Measurements from ENCODE around the gene FANCL.
"Not testable (repeated sequence)": the region's sequence is repeated elsewhere in the genome, so short reads cannot be mapped to it uniquely, and the experiment has no call there.

Gene FANCL

DNA sequence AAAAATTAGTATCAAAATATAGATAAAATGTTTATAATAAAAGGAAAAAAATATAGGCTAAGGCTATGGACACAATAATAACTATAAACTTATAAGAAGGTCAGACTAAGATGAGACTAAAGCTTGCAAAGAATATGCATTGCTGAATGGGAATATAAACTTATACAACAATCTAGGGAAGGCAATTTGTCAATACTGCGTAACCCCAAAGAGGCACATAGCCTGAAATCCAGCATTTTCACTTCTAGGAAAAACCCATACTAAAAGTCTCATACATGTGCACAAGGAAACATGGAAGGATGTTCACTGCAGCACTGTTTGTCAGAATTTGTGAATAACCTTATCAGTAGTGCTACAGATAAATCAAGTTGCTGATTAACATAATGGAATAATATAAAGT lies 45.5 kb downstream of the FANCL start:
- Histone ChIP-seq H3K27ac (ENCODE audit: poor library complexity, severe bottlenecking) (no peak overlapping the region), H3K4me1 (ENCODE audit: insufficient read depth, poor library complexity, severe bottlenecking) (no peaks in the 10 kb centered on the region), H3K9me3 (ENCODE audit: severe bottlenecking) (peaks cover 2% of the 10 kb centered on the region), H3K27me3 (ENCODE audit: insufficient read depth, poor library complexity, severe bottlenecking) (no peaks in the 10 kb centered on the region), H3K4me3 (ENCODE audit: severe bottlenecking) (no peak overlapping the region), H3K36me3 (ENCODE audit: low read depth) (peaks cover 47% of the 10 kb centered on the region)
- TF ChIP-seq, protein P1, sequence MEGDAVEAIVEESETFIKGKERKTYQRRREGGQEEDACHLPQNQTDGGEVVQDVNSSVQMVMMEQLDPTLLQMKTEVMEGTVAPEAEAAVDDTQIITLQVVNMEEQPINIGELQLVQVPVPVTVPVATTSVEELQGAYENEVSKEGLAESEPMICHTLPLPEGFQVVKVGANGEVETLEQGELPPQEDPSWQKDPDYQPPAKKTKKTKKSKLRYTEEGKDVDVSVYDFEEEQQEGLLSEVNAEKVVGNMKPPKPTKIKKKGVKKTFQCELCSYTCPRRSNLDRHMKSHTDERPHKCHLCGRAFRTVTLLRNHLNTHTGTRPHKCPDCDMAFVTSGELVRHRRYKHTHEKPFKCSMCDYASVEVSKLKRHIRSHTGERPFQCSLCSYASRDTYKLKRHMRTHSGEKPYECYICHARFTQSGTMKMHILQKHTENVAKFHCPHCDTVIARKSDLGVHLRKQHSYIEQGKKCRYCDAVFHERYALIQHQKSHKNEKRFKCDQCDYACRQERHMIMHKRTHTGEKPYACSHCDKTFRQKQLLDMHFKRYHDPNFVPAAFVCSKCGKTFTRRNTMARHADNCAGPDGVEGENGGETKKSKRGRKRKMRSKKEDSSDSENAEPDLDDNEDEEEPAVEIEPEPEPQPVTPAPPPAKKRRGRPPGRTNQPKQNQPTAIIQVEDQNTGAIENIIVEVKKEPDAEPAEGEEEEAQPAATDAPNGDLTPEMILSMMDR (IDR thresholded peaks at IDR 0.05; ENCODE audit: poor library complexity, severe bottlenecking): no peak
- no peak for ATAC-seq (ENCODE audit: low read depth)
- no peak for DNase-seq (ENCODE audit: low spot score)

- Histone ChIP-seq H3K9me3 (ENCODE audit: severe bottlenecking) (peaks cover 2% of the 10 kb centered on the region), H3K36me3 (ENCODE audit: low read depth) (peaks cover 39% of the 10 kb centered on the region), H3K27me3 (ENCODE audit: insufficient read depth, poor library complexity, severe bottlenecking) (no peaks in the 10 kb centered on the region), H3K27ac (ENCODE audit: poor library complexity, severe bottlenecking) (no peak overlapping the region), H3K4me3 (ENCODE audit: severe bottlenecking) (no peak overlapping the region), H3K4me1 (ENCODE audit: insufficient read depth, poor library complexity, severe bottlenecking) (no peaks in the 10 kb centered on the region)
- TF ChIP-seq, protein P1 (IDR thresholded peaks at IDR 0.05; ENCODE audit: poor library complexity, severe bottlenecking): no peak
- ATAC-seq (ENCODE audit: low read depth) (no peak), DNase-seq (ENCODE audit: low spot score) (no peak)
These were observed 46.7 kb downstream of the FANCL start for GRCh38 chr2:58194458-58194857.

GRCh38 chr2:58187022-58187421 lies 54.1 kb downstream of the FANCL start:
- not testable (repeated sequence) for H3K27me3 ChIP-seq (ENCODE audit: insufficient read depth, poor library complexity, severe bottlenecking); H3K27ac ChIP-seq (ENCODE audit: poor library complexity, severe bottlenecking); DNase-seq (ENCODE audit: low spot score); H3K4me3 ChIP-seq (ENCODE audit: severe bottlenecking); ATAC-seq (ENCODE audit: low read depth); H3K9me3 ChIP-seq (ENCODE audit: severe bottlenecking); H3K4me1 ChIP-seq (ENCODE audit: insufficient read depth, poor library complexity, severe bottlenecking)
- peaks cover 12% of the 10 kb centered on the region for H3K36me3 ChIP-seq (ENCODE audit: low read depth)

DNA sequence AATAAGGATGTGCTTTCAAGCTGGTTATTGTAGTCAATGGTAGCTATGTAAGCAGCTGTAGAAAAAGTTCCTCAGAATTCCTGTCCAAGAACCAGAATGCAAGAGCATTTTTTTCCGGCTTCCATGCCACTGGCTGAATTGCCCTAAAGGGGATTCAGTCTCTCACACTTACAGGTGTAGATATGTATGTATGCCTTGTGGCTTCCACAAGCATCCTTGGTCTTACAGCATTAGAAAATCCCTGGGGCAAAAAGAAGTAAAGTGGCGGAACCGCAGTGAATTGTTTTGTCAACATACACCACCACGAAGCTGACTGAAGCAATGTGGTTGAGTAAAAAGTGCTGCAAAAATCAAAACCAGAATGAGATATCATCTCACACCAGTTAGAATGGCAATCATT lies 54.6 kb downstream of the FANCL start:
- no peak for DNase-seq (ENCODE audit: low spot score)
- Histone ChIP-seq H3K27ac (ENCODE audit: poor library complexity, severe bottlenecking) (no peak overlapping the region), H3K9me3 (ENCODE audit: severe bottlenecking) (no peaks in the 10 kb centered on the region), H3K36me3 (ENCODE audit: low read depth) (peaks cover 12% of the 10 kb centered on the region), H3K4me1 (ENCODE audit: insufficient read depth, poor library complexity, severe bottlenecking) (peaks cover 9% of the 10 kb centered on the region), H3K4me3 (ENCODE audit: severe bottlenecking) (no peak overlapping the region), H3K27me3 (ENCODE audit: insufficient read depth, poor library complexity, severe bottlenecking) (no peaks in the 10 kb centered on the region)
- no peak for ATAC-seq (ENCODE audit: low read depth)
- TF ChIP-seq, protein P1 (IDR thresholded peaks at IDR 0.05; ENCODE audit: poor library complexity, severe bottlenecking): no peak

- peaks cover 9% of the 10 kb centered on the region for H3K4me1 ChIP-seq (ENCODE audit: insufficient read depth, poor library complexity, severe bottlenecking)
- TF ChIP-seq, protein P1 (IDR thresholded peaks at IDR 0.05; ENCODE audit: poor library complexity, severe bottlenecking): no peak
- ATAC-seq (ENCODE audit: low read depth): peak; percentile 67
These were observed 58.6 kb downstream of the FANCL start for GRCh38 chr2:58182527-58182926.

More at GRCh38 chr2:58182527-58182926, 58.6 kb downstream of the FANCL start:
- H3K9me3 ChIP-seq (ENCODE audit: severe bottlenecking): no peaks in the 10 kb centered on the region
- no peak overlapping the region for H3K4me3 ChIP-seq (ENCODE audit: severe bottlenecking)
- H3K36me3 ChIP-seq (ENCODE audit: low read depth): peaks cover 10% of the 10 kb centered on the region
- no peaks in the 10 kb centered on the region for H3K27me3 ChIP-seq (ENCODE audit: insufficient read depth, poor library complexity, severe bottlenecking)
- H3K27ac ChIP-seq (ENCODE audit: poor library complexity, severe bottlenecking): no peak overlapping the region
- DNase-seq (ENCODE audit: low spot score): no peak

Data from RWPE2 (cell line).